NCI-H2196 treated with DMSO at 0.1 percent for 48 hours (cell line): ENCODE data around the gene ASCC3.
A peak's percentile ranks its signal among the peaks of the same experiment; 100 is the strongest.
"Not testable (repeated sequence)": the region's sequence is repeated elsewhere in the genome, so short reads cannot be mapped to it uniquely, and the experiment has no call there.

ENCODE experiments used
- DNase-seq: peaks from one replicate; lab custom pipeline; 2025; ENCODE audit not compliant: unreplicated experiment; lab: John Stamatoyannopoulos, UW

ASCC3 gene

DNA sequence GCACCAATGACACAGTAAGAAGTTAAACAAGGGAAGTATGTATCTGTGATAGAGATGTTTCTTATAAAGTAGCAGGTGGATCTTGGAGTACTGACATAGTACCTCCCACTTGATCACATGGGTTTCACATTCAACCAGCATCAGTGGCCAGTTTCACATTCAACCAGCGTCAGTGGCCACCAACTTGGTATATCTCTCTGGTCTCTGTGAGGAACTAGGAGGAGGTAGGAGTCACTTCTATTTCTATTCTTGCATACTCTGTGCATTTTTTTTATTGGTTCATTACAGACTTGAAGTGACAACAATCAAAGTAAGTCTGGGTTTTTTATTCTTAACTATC lies 216.1 kb downstream of the ASCC3 start:
- DNase-seq: no peak

DNA sequence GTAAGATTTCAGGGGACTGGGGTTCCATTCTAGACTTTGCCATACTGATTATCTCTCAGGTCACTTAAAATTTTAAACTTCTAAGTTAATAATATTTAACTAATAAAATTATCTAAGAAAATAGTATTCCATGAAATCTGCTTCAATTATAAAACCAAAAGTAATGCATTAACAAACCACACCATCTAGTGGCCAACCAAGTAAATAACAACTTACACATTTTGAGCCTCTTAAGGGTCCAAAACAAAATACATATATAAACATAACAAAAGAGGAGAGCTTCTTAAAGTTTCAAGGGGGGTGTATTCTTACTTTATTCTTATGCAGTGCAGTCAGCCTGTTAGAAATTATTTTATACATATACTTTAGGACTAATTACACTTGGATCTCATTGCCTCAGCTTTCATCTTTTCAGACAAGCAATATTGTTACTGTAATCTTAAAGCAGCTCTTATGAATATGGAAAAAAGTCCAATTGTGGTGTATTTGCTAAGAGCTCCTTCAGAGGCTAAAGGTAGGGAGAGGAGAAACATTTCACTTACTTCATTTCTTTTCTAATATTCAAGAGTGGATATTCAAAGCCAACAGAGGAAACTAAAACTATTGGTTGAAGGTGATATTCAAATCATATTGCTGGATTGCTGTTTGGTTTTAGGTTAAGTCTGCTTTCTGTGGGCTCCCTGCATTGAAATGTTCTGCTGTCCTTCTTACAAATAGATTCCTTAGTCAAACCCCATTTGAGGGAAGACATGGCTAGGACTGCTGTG lies 216.7 kb downstream of the ASCC3 start:
- DNase-seq: no peak

DNA sequence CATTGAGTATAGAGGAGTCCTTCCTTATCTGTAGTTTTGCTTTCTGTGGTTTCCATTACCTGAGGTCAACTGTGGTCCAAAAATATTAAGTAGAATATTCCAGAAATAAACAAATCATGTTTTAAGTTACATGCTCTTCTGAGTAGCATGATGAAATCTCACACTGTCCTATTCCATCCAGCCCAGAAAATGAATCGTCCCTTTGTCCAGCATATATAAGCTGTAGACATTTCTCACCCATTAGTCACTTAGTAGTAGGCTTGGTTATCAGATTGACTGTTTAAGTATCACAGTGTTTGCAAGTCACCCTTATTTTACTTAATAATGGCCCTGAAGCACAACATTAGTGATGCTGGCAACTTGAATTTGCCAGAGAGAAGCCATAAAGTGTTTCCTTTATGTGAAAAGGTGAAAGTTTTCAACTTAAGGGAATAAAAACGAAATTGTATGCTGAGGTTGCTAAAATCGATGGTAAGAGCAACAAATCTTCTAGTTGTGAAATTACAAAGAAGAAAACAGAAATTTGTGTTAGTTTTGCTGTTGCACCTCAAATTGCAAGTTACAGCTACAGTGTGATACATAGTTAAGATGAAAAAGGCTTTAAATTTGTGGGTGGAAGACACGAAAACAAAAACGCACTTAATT lies 217.8 kb downstream of the ASCC3 start:
- DNase-seq: no peak

DNA sequence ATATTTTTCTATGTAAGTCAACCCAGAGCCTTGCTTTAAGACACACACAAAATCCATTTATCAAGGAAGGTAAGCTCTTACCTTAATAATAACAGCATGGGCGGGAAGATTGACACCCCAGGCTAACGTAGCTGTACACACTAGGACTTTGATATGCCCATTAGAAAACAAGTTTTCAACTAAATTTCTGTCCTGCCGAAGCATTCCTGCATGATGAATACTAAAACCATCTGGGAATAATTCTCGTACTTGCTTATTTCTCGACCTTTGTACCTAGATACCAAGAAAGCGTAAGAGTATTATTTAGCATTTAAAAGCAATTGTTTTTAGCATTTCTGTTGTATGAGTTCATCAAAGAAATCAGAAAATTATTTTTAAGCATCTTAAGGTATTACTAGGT lies 218.9 kb downstream of the ASCC3 start:
- DNase-seq: no peak

DNA sequence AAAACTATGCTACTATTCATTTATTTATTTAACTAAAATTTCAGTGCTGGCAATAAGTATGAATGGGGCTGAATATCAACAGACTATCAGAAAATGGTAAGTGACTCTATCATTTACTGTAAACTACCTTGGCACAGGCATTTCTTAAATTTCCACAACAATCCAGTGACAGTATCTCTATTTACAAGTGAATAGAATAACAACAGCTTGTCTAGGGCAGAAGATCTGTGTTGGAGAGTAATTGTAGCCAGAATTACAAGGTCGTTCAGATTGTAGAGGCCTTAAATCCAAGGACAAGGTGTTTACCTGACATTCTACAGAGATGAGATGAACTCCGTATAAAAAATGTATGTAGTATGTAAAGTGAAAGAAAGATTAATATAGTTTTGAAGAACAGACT lies 222.6 kb downstream of the ASCC3 start:
- no peak for DNase-seq

DNA sequence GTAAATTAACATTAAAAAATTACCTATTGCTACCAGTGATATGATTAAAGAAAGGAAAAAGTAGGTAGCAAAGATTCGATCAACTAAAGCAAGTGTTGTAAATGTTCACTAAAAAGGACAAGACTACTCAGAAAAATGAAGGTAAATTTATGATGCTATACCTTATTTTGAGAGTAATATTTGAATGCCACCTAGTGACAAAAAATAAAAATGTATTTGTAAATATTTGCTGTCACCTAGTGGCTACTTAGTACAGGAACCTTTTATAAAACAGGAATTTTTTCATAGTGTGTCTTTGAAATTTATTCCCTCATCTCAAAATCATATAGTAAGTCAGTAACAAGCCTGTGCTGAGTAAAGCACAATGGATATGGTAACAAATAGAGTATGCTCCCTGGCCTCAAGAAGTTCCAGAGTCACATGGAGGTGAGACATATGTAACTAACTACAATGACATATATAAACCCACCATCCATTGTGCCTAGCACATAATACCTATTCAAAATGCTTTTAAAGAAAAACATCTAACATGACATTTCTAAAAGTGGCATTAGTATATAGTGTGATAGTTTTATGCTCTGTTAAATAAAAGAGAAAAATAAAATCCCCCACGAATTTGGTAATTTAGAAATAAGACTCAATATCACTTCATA lies 223.3 kb downstream of the ASCC3 start:
- peak; percentile 13 for DNase-seq

DNA sequence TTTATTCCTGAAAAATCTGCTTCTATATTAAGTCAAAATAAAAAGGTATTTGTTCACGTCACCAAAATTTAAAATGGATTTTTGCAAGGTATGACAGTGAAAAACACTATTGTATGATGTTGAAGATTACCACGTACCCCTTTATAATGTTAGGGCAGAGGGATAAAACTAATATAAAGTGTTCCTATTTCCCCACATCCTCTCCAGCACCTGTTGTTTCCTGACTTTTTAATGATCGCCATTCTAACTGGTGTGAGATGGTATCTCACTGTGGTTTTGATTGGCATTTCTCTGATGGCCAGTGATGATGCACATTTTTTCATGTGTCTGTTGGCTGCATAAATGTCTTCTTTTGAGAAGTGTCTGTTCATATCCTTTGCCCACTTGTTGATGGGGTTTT lies 240.0 kb downstream of the ASCC3 start:
- DNase-seq: not testable (repeated sequence)

DNA sequence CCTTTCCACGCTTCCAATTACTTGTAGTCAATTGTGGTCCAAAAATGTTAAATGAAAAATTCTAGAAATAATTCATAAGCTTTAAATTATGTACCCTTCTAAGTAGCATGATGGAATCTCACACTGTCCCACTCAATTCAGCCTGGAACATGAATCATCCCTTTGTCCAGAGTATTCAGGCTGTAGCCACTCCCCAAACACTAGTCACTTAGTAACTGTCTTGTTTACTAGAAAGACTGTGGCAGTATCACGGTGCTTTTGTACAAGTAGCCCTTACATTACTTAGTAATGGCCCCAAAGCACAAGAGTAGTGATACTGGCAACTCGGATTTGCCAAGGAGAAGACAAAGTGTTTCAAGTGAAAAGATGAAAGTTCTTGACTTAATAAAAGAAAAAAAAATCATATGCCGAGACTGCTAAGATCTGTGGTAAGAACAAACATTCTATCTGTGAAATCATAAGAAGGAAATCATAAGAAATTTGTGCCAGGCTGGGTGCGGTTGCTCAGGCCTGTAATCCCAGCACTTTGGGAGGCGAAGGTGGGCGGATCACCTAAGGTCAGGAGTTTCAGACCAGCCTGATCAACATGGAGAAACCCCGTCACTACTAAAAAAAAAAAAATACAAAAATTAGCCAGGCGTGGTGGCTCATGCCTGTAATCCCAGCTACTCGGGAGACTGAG lies 247.9 kb downstream of the ASCC3 start:
- no peak for DNase-seq

DNA sequence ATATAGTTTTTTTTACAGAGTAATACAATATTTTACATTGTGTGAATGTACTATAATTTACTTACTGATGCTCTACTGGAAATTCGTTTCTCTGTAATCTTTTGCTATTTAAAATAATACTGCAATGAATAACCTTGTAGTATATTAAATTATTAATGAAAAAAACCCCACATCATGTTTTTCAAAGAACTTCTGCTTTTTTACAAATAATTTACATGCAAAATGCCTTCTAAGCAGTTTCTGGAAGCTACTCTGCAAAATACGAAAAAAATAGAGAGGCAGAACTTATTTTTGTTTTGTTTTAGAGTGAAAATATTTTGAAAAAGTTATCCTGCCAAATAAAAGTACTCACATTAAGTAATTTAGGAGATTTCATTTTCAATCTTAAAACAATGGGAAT lies 250.6 kb downstream of the ASCC3 start:
- no peak for DNase-seq

DNA sequence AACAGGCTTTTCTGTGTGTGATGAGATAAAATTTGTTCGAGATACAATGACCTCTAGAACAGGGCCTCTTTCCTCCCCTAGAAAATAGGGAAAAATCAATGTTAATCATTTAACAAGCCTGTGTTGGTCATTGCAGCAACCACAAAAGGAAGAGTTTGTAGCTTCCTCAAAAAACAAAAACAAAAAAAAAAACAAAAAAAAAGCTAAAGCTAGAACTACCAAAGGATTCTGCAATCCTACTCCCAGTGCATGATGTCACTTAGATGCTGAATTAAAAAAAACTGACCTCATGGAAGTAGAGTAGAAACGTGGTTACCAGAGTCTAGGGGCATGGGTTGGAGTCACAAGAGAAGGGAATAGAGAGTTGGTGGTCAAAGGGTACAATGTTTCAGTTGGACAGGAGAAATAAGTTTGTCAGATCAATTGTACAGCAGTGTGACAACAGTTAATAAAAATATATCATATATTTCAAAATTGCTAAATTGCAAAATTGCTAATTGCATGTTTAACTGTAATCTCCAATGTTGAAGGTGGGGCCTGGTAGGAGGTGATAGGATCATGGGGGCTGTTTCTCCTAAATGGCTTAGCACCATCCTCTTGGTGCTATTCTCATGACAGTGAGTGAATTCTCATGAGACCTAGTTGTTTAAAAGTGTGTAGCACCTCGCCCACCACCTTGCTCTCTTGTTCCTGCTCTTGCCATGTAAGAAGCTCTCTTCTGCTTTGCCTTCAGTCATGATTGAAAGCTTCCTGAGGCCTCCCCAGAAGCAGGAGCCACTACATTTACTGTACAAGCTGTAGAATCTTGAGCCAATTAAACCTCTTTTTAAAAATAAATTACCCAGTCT lies 253.0 kb downstream of the ASCC3 start:
- DNase-seq: no peak

DNA sequence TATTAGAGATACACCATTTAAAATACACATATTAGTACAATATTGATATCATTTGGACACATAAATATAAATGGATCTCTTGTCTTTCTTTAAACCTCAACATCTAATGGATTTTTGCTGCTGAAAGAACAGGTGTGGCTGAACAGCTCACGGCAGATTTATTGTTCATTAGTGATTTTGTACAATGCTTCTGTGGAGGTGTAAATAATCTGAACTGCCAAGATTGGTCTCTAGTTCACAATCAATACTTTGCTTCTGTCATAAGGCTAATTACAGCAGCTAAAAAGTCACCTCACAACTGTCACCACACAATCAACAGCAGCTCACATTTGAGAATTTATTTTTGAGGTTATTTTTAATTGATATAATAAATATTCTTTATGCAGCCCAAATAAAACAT lies 254.4 kb downstream of the ASCC3 start:
- no peak for DNase-seq

DNA sequence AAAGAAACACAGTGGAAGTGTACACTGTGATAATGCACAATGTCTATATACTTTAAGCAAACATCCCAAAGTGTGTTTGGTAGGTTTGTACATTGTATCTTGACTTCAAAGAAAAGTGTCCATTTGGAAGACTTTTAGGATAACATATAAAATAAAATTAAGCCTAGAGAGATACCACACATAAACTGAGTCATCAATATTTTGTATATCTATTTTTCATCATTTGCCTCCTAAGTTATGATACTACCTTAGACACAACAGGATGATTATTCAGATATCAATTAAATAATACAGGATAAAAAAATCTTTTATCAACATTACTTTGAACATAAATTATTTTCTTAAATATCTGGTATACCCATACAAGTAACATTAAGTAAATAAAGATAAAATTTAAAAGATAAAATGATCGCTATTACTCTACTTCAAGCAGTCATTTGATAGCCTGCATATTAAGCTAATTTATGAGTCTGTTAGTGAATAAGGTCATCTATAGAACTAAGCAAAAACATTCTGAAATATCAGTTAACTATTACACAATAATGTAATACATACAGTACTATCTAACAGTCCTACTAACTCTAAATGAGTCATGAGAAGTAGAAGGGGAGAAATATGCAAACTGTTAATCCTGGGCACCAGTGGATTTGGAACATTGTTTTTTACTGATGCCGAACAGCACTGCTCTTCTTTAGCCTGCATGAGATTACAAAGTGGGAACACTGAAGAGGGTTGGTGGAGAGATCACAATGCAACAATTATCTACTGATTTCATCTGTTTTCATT lies 258.0 kb downstream of the ASCC3 start:
- no peak for DNase-seq

DNA sequence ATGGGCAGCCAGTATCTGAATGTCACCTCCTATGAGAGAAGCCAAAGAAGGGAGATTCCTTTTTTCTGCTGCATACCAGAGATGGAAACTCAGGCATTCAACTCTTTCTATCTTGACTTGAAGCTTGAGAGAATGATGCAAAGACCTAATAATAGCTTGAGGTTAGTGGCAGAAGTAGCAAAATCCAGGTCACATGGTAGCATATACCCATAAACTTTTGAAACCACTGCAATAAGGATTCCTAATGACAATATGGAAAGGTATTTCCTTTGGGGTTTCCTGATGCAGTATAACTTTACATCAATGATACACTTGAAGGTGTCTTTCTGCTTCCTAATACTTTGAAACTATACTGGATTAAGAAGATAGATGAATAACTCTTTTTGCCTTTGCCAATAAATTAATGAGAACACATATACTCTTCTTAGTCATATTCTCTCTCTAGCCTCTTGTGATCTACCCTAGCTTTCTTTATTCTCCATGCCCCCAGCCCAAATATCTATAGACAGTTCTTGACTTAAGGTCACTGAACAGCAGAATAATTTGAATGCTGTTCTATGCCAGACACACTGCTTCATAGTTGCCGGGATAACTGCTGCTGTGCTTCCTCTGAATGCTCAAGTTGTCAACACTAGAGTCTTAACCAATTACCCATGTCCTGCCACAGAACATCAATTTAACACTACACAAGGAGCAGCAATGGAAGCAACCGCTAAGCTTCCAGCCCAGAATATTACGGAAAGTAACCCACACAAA lies 260.9 kb downstream of the ASCC3 start:
- no peak for DNase-seq

DNA sequence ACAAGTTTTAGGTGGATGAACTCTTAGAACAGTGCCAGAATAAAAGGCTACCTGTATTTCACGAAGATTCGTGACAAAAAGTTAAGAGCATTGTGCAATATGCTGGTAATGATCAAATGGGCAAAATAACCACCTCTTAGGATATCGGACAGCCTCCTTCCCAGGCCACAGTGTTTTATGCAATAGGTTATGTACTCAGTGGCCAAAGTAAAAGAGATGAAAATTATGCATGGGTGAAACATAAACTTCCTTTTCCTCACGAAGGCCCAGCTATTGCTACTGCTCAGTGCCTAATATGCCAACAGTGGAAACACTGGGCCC lies 262.8 kb downstream of the ASCC3 start:
- DNase-seq: no peak

DNA sequence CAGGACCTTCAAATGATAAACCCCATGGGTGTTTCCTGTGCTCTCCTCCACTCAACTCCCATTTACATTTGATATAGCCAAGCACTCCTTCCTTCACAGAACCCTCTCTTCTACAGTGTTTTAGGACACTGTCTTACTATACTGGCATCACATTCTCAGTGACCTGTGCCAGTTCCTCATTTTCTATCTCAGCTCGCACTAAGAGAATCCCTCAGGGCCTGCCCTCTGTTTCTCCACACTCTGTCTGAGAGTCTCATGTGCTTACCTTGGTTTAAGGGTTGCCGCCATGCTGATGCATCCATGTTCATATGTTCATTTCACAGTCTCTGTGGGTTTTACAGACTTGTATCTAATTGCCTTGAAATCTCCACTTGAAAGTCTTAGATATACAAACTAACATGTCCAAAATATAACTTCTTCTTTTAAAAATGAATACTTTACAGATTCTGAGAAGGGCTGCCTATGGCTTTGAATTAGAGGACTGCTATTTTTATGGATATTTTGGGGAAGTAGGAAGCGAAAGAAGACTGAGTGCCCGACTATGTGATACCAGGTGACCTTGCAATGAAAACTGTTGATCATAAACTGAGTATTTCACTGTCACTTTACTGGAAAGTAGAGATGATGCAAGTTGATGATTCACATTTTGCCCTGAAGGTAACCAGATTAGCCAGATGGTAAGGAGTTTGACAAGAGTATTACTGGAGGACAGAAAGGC lies 263.3 kb downstream of the ASCC3 start:
- DNase-seq: no peak

DNA sequence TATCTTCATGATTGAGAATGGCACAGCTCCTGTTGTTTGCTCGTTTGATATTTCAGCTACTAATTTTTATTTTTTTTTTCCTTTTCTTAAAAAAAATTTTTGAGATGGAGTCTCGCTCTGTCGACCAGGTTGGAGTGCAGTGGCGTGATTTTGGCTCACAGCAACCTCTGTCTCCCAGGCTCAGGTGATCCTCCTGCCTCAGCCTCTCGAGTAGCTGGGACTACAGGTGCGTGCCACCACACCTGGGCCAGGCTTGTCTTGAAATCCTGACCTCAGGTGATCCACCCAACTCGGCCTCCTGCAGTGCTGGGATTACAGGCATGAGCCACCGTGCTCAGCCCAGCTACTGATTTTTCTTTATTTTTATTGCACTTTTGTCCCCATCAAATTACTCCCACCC lies 266.2 kb downstream of the ASCC3 start:
- no peak for DNase-seq

DNA sequence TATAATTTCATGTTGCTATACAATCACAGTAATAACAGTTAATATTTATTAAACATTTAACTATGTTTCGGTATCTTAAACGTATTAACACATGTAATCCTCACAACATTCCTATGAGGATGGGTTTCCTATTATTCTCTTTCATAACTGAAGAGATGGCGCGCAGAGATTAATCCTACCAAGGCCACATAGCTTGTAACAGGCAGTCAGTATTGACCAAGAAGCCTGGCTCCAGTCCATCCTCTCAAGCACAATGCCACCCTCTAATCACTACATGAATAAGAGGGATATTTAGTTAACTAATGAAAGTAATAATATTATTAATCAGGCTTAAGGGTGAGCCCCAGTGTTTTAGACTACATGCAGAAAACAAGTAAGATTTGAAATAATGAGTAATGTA lies 266.7 kb downstream of the ASCC3 start:
- DNase-seq: no peak

DNA sequence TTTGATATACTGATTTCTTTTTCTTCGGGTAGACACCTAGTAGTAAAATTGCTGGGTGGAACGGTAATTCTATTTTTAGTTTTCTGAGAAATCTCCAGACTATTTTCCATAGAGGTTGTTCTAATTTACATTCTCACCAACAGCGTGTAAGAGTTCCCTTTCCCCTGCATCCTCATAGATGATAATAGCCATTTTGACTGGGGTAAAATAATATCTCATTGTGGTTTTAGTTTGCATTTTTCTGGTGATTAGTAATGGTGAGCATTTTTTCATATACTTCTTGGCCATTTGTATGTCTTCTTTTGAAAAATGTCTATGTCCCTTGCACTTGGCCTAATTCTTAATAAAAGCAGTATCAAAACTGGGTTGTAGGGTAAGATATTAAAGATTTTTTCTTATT lies 267.5 kb downstream of the ASCC3 start:
- no peak for DNase-seq

DNA sequence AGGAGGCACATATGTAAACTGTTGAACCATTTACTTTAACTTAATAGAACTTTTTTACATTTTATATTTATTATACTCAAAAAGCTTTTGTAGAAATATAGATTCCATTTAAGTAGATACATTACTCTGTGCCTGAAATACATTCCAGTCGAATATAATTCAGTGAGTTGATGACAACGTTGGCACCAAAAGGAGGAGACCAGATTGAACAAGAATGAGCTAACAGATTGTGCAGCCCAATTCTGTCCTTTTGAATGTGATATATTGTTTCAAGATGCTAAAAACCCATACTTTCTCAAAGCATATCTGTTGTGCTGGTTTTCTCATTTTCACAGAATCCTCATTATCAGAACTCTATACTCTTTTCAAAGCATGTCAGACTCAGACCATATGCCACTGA lies 269.0 kb downstream of the ASCC3 start:
- DNase-seq: no peak
